Panc1 (cell line): Measurements from ENCODE around the gene GRIK4.

Source experiments
- POLR2AphosphoS5 ChIP-seq: IDR thresholded peaks from 2 replicates; pipeline ENCODE4 v1.6.1; 2012; ENCODE audit warnings: mild to moderate bottlenecking, low read depth, low read length, moderate library complexity
- SIN3A ChIP-seq: IDR thresholded peaks from 2 replicates; pipeline ENCODE4 v1.6.1; 2012; ENCODE audit warnings: low read depth, mild to moderate bottlenecking, low read length, moderate library complexity, borderline replicate concordance; ENCODE audit not compliant: insufficient read depth
- TCF7L2 ChIP-seq: IDR thresholded peaks from 2 replicates; pipeline ENCODE4 v1.6.1; 2011; ENCODE audit warnings: mild to moderate bottlenecking, low read depth, low read length, inconsistent platforms
- TF ChIP-seq, protein P1 (sequence below): fragments of 450-650 bp; IDR thresholded peaks from 2 replicates; pipeline ENCODE4 v1.5.1; 2017; ENCODE audit warnings: mild to moderate bottlenecking
- TF ChIP-seq, protein P2 (sequence below), 2 experiments: IDR thresholded peaks; 2 replicates each; pipeline ENCODE4 v1.6.1; 2011 to 2012; ENCODE audit warnings: low read depth in 2 of 2, control low read depth in 1 of 2, low read length in 1 of 2, mild to moderate bottlenecking in 1 of 2, moderate library complexity in 1 of 2; ENCODE audit not compliant: insufficient read depth in 1 of 2

DNA sequence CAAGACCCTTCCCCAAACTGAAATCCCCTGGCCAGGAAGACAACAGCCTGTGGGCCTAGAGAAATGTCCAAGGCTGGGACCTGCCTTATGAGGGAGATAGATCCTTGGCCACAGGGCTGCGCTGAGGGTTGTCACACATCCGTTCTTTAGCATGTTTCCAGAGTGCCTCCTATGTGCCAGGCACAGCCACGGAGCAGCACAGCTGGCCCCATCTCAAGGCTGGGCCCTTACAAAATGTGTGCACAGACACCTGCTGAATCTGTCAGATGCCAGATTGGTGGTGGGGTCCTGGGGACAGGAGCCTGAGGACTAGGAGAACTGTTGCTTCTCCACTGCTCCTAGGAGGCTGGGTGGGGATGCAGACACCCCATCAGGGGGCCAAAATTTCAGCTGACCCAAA lies 11.2 kb downstream of the GRIK4 start:
- TF ChIP-seq, protein P1, sequence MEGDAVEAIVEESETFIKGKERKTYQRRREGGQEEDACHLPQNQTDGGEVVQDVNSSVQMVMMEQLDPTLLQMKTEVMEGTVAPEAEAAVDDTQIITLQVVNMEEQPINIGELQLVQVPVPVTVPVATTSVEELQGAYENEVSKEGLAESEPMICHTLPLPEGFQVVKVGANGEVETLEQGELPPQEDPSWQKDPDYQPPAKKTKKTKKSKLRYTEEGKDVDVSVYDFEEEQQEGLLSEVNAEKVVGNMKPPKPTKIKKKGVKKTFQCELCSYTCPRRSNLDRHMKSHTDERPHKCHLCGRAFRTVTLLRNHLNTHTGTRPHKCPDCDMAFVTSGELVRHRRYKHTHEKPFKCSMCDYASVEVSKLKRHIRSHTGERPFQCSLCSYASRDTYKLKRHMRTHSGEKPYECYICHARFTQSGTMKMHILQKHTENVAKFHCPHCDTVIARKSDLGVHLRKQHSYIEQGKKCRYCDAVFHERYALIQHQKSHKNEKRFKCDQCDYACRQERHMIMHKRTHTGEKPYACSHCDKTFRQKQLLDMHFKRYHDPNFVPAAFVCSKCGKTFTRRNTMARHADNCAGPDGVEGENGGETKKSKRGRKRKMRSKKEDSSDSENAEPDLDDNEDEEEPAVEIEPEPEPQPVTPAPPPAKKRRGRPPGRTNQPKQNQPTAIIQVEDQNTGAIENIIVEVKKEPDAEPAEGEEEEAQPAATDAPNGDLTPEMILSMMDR: no peak
- no peak for TF ChIP-seq POLR2AphosphoS5
- TF ChIP-seq, protein P2, sequence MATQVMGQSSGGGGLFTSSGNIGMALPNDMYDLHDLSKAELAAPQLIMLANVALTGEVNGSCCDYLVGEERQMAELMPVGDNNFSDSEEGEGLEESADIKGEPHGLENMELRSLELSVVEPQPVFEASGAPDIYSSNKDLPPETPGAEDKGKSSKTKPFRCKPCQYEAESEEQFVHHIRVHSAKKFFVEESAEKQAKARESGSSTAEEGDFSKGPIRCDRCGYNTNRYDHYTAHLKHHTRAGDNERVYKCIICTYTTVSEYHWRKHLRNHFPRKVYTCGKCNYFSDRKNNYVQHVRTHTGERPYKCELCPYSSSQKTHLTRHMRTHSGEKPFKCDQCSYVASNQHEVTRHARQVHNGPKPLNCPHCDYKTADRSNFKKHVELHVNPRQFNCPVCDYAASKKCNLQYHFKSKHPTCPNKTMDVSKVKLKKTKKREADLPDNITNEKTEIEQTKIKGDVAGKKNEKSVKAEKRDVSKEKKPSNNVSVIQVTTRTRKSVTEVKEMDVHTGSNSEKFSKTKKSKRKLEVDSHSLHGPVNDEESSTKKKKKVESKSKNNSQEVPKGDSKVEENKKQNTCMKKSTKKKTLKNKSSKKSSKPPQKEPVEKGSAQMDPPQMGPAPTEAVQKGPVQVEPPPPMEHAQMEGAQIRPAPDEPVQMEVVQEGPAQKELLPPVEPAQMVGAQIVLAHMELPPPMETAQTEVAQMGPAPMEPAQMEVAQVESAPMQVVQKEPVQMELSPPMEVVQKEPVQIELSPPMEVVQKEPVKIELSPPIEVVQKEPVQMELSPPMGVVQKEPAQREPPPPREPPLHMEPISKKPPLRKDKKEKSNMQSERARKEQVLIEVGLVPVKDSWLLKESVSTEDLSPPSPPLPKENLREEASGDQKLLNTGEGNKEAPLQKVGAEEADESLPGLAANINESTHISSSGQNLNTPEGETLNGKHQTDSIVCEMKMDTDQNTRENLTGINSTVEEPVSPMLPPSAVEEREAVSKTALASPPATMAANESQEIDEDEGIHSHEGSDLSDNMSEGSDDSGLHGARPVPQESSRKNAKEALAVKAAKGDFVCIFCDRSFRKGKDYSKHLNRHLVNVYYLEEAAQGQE (IDR thresholded peaks at IDR 0.05; ENCODE audit: insufficient read depth in 1 of 2, low read depth in 2 of 2, low read length in 1 of 2): no peak
- no peak for TF ChIP-seq TCF7L2
- no peak for TF ChIP-seq SIN3A
